ENCODE results near the gene HDAC4. TPM values are rescaled to one million over a fixed set of nuclear protein-coding genes. Genes with fewer than 3 reads are reported as not detected.
A peak's percentile ranks its signal among the peaks of the same experiment; 100 is the strongest.

The HDAC4 gene
- total and polyA plus RNA-seq, 2 experiments from 2014 or later, result 9.3 to 10.8 TPM

- H3K27me3 ChIP-seq, result no peaks in the 10 kb centered on the region
- H3K4me3 ChIP-seq, result no peak overlapping the region
- peaks cover 62% of the 10 kb centered on the region for H3K79me2 ChIP-seq
- WGBS (ENCODE audit: low lambda C conversion rate, missing lambda C conversion rate), result 86% methylated on average over 13 of the region's 13 CpGs
- H3K27ac ChIP-seq, result peak overlapping the region; percentile 68
- no peak for DNase-seq (ENCODE audit: low spot score)
- TF ChIP-seq, protein P1, sequence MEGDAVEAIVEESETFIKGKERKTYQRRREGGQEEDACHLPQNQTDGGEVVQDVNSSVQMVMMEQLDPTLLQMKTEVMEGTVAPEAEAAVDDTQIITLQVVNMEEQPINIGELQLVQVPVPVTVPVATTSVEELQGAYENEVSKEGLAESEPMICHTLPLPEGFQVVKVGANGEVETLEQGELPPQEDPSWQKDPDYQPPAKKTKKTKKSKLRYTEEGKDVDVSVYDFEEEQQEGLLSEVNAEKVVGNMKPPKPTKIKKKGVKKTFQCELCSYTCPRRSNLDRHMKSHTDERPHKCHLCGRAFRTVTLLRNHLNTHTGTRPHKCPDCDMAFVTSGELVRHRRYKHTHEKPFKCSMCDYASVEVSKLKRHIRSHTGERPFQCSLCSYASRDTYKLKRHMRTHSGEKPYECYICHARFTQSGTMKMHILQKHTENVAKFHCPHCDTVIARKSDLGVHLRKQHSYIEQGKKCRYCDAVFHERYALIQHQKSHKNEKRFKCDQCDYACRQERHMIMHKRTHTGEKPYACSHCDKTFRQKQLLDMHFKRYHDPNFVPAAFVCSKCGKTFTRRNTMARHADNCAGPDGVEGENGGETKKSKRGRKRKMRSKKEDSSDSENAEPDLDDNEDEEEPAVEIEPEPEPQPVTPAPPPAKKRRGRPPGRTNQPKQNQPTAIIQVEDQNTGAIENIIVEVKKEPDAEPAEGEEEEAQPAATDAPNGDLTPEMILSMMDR (IDR thresholded peaks at IDR 0.05; ENCODE audit: poor library complexity), result no peak
- TF ChIP-seq EZH2phosphoT487 (IDR thresholded peaks at IDR 0.05; ENCODE audit: low read depth, severe bottlenecking, unreplicated experiment) (no peak), EZH2 (IDR thresholded peaks at IDR 0.05; ENCODE audit: borderline replicate concordance) (no peak)
- H3K36me3 ChIP-seq (replicated peaks; ENCODE audit: insufficient read depth, low read depth), result no peaks in the 10 kb centered on the region
- no peak overlapping the region for H2AFZ ChIP-seq
- peaks cover 80% of the 10 kb centered on the region for H3K4me1 ChIP-seq (ENCODE audit: insufficient read depth)
- H3K9me3 ChIP-seq (ENCODE audit: low read depth), result no peaks in the 10 kb centered on the region
- no peaks in the 10 kb centered on the region for H3K9me2 ChIP-seq (replicated peaks; ENCODE audit: insufficient read depth)
- no peaks in the 10 kb centered on the region for H4K20me1 ChIP-seq (ENCODE audit: insufficient read depth, poor library complexity, severe bottlenecking)
- H3K4me2 ChIP-seq, result peak overlapping the region; percentile 22
Observed at GRCh38 chr2:239225371-239225851, 175.4 kb downstream of the HDAC4 start.

- Histone ChIP-seq H3K4me1 (ENCODE audit: insufficient read depth) (peaks cover 75% of the 10 kb centered on the region), H3K79me2 (peaks cover 64% of the 10 kb centered on the region), H3K27ac (peak overlapping the region; percentile 68), H3K4me3 (no peak overlapping the region), H3K27me3 (no peaks in the 10 kb centered on the region), H3K9me2 (replicated peaks; ENCODE audit: insufficient read depth) (no peaks in the 10 kb centered on the region), H3K4me2 (no peak overlapping the region), H2AFZ (no peak overlapping the region), H3K36me3 (replicated peaks; ENCODE audit: insufficient read depth, low read depth) (no peaks in the 10 kb centered on the region), H4K20me1 (ENCODE audit: insufficient read depth, poor library complexity, severe bottlenecking) (no peaks in the 10 kb centered on the region), H3K9me3 (ENCODE audit: low read depth) (no peaks in the 10 kb centered on the region)
- 99% methylated on average over 2 of the region's 2 CpGs for WGBS (ENCODE audit: low lambda C conversion rate, missing lambda C conversion rate)
- no peak for DNase-seq (ENCODE audit: low spot score)
- TF ChIP-seq EZH2phosphoT487 (IDR thresholded peaks at IDR 0.05; ENCODE audit: low read depth, severe bottlenecking, unreplicated experiment), result no peak
- TF ChIP-seq, protein P1 (IDR thresholded peaks at IDR 0.05; ENCODE audit: poor library complexity), result no peak
- no peak for TF ChIP-seq EZH2 (IDR thresholded peaks at IDR 0.05; ENCODE audit: borderline replicate concordance)
Observed at GRCh38 chr2:239224955-239225354, 175.9 kb downstream of the HDAC4 start.

GRCh38 chr2:239224199-239224570 lies 176.6 kb downstream of the HDAC4 start:
- TF ChIP-seq, protein P1 (IDR thresholded peaks at IDR 0.05; ENCODE audit: poor library complexity), result no peak
- TF ChIP-seq EZH2 (IDR thresholded peaks at IDR 0.05; ENCODE audit: borderline replicate concordance) (no peak), EZH2phosphoT487 (IDR thresholded peaks at IDR 0.05; ENCODE audit: low read depth, severe bottlenecking, unreplicated experiment) (no peak)
- WGBS (ENCODE audit: low lambda C conversion rate, missing lambda C conversion rate), result 76% methylated on average over 13 of the region's 13 CpGs
- peak overlapping the region; percentile 52 for H3K4me2 ChIP-seq

More at GRCh38 chr2:239224199-239224570, 176.6 kb downstream of the HDAC4 start:
- Histone ChIP-seq H3K27me3 (no peaks in the 10 kb centered on the region), H3K27ac (peak overlapping the region; percentile 91), H4K20me1 (ENCODE audit: insufficient read depth, poor library complexity, severe bottlenecking) (no peaks in the 10 kb centered on the region), H3K9me3 (ENCODE audit: low read depth) (no peaks in the 10 kb centered on the region), H3K36me3 (replicated peaks; ENCODE audit: insufficient read depth, low read depth) (no peaks in the 10 kb centered on the region), H3K4me1 (ENCODE audit: insufficient read depth) (peaks cover 68% of the 10 kb centered on the region), H3K4me3 (no peak overlapping the region), H3K9me2 (replicated peaks; ENCODE audit: insufficient read depth) (no peaks in the 10 kb centered on the region), H3K79me2 (peaks cover 72% of the 10 kb centered on the region), H2AFZ (no peak overlapping the region)
- no peak for DNase-seq (ENCODE audit: low spot score)
